ENCODE results near the gene TENM4.

GRCh38 chr11:78752494-78752893 lies 688.3 kb downstream of the TENM4 start:
- TF ChIP-seq EZH2phosphoT487 (IDR thresholded peaks at IDR 0.05; ENCODE audit: borderline replicate concordance, low read length) (no peak), CTCF (IDR thresholded peaks at IDR 0.05; ENCODE audit: low read depth, low read length, poor library complexity, severe bottlenecking) (no peak)

Measured in DOHH2 (cell line).